CD4-positive, alpha-beta T cell (primary cell): ENCODE data around the gene FOXN1. TPM values are rescaled to one million over a fixed set of nuclear protein-coding genes. Genes with fewer than 3 reads are reported as not detected.

Experiments
- ATAC-seq: fragments of 200-7000 bp; cut with Tn5 transposase; one replicate; pipeline ENCODE4 v1.10.0; 2022; ENCODE audit warnings: mild to moderate bottlenecking; ENCODE audit not compliant: poor library complexity
- CTCF ChIA-PET: fragments of 350-600 bp; sonication (Branson Sonifier 250); formaldehyde crosslinking; loops from one replicate; lab custom pipeline; 2021; ENCODE audit warnings: antibody characterized with exemption, inconsistent platforms; lab: Charles Lee
- POLR2A ChIA-PET: fragments of 350-600 bp; sonication (Branson Sonifier 250); formaldehyde crosslinking; loops from one replicate; lab custom pipeline; 2021; ENCODE audit warnings: antibody characterized with exemption, inconsistent platforms; lab: Charles Lee
- DNase-seq, 14 experiments: peaks; one replicate each; pipeline ENCODE4 v3.0.0-alpha.2; 2013 to 2020; ENCODE audit warnings: mixed read lengths in 2 of 14
- H3K27ac ChIP-seq, 2 donors: one replicate each; pipeline versions ENCODE4 v1.5.1 to v1.7.0; 2013; ENCODE audit warnings: low read length in 2 of 2, low read depth in 1 of 2, mild to moderate bottlenecking in 1 of 2
- H3K27me3 ChIP-seq, 2 experiments: 1 replicate in 1 of 2; 2 replicates in 1 of 2; pipeline versions ENCODE4 v1.6.1 to v1.7.0; 2013; ENCODE audit warnings: low read length in 2 of 2, control low read depth in 1 of 2, mild to moderate bottlenecking in 1 of 2, moderate library complexity in 1 of 2; ENCODE audit not compliant: insufficient read depth in 2 of 2, control insufficient read depth in 1 of 2
- H3K36me3 ChIP-seq: one replicate; pipeline ENCODE4 v1.6.1; 2013; ENCODE audit warnings: low read length, control low read depth; ENCODE audit not compliant: insufficient read depth
- H3K4me1 ChIP-seq: one replicate; pipeline ENCODE4 v1.6.1; 2013; ENCODE audit warnings: low read length, control low read depth; ENCODE audit not compliant: insufficient read depth
- H3K4me3 ChIP-seq: one replicate; pipeline ENCODE4 v1.5.1; 2013; ENCODE audit warnings: mild to moderate bottlenecking, low read length, moderate library complexity
- H3K9me3 ChIP-seq, 2 experiments: 1 replicate in 1 of 2; 2 replicates in 1 of 2; pipeline versions ENCODE4 v1.6.1 to v1.7.0; 2013; ENCODE audit warnings: low read length in 2 of 2, mild to moderate bottlenecking in 2 of 2, control low read depth in 1 of 2, moderate library complexity in 1 of 2; ENCODE audit not compliant: control insufficient read depth in 1 of 2, insufficient read depth in 1 of 2
- H3K27ac Mint-ChIP-seq: one replicate; pipeline ENCODE4 v1.8.0; 2020; ENCODE audit warnings: mixed read lengths
- H3K27me3 Mint-ChIP-seq: one replicate; pipeline ENCODE4 v1.8.0; 2021; ENCODE audit warnings: mixed read lengths
- H3K36me3 Mint-ChIP-seq: one replicate; pipeline ENCODE4 v1.8.0; 2021; ENCODE audit warnings: low read depth, mixed read lengths
- H3K4me1 Mint-ChIP-seq: one replicate; pipeline ENCODE4 v1.8.0; 2021; ENCODE audit warnings: low read depth, mixed read lengths
- H3K4me3 Mint-ChIP-seq: one replicate; pipeline ENCODE4 v1.8.0; 2020; ENCODE audit warnings: mild to moderate bottlenecking, mixed read lengths
- H3K9me3 Mint-ChIP-seq: one replicate; pipeline ENCODE4 v1.8.0; 2020; ENCODE audit warnings: mixed read lengths
- CTCF ChIP-seq: fragments of 200-600 bp; IDR thresholded peaks from one replicate; pipeline ENCODE4 v1.8.0; 2022; ENCODE audit warnings: antibody characterized with exemption, mild to moderate bottlenecking
- intact Hi-C, 2 experiments: fragments of 100-400 bp; cut with DNase I in 1 of 2; cut with micrococcal nuclease in 1 of 2; formaldehyde crosslinking; loops; one replicate each; pipeline versions ENCODE4 v1.15.1 to v1.9.0; 2023 to 2025; cut with DNase I, micrococcal nuclease
- total RNA-seq, 174 experiments: library from RNA in 2 of 174; stranded (reverse) in 2 of 174; gene quantifications; one replicate each; pipeline ENCODE4 v1.2.3 and lab custom pipeline; 2021 to 2026

The FOXN1 gene
- total RNA-seq, 2 experiments from 2014 or later, result not detected

DNA sequence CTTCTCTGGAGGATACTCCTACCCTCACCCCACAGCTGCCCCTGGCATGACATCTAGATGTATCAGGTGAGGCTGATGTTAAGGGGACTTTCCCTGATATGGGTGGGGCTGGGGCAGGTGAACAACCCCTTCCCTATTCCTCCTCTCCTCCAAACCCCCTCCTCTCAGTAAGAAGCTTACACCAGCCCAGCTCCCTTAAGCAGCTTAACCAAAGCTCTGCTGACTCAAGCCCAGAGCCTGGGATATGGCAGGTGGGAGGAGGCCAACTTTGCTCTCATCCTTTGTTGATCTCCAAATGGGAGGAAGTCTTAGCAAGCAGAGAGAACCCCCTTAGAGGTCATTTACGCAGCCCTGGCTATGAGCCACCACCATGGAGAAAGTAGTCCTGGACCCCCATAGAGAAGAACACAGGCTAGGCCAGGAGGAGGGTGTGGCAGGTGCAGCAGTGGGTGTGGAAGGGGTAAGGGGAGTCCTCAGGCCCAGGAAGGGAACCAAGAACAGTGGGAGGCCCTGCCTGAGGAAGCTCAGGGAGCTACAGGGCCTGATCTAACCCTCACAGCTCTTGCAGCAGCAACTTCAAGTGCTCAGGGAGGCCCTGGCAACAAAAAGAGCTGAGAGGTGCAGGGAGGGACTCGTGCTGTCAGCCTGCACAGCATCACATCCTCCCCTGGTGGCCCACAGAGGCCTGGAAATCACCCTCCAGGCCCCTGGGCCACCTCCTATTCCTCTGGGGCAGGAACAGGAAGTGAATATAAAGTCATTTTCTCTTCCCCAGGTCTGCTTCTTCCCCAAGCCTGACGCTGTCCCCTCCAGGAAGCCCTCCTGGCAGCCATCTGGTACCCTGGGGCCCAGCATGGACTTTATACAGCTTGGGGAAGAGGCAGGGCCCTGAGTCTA lies 43.3 kb downstream of the FOXN1 start:
- peak; percentile 83 for ATAC-seq
- no peak for TF ChIP-seq CTCF
- CTCF ChIA-PET, result interaction anchor here (0.9 to 1.3 kb wide), 4 partner anchors 22 to 50 kb away, joined by 3 to 4 read pairs (median 4); partner anchors contain the start of genes ALDOC and PIGS
- Mint-ChIP-seq H3K36me3 (peaks cover 31% of the 10 kb centered on the region), H3K4me3 (peak overlapping the region; percentile 76), H3K27ac (peak overlapping the region; percentile 93), H3K9me3 (no peaks in the 10 kb centered on the region), H3K4me1 (peaks cover 55% of the 10 kb centered on the region), H3K27me3 (no peaks in the 10 kb centered on the region)
- no peak overlapping the region for H3K4me3 ChIP-seq
- intact Hi-C loops, result loop anchor here (1.0 to 10.0 kb wide), 7 partner anchors 21 to 165 kb away; partner anchors contain the start of genes SPAG5 (in 2 of the 2), PIGS (in 1 of the 2) and RSKR (in 1 of the 2)
- POLR2A ChIA-PET, result interaction anchor here (0.6 to 7.4 kb wide), 6 partner anchors 16 to 162 kb away, joined by 3 to 63 read pairs (median 5); partner anchors contain the start of genes ALDOC, PIGS, PROCA1 and SPAG5
- H3K9me3 ChIP-seq, result no peaks in the 10 kb centered on the region
- no peaks in the 10 kb centered on the region for H3K27me3 ChIP-seq
- peaks cover 59% of the 10 kb centered on the region for H3K4me1 ChIP-seq
- peaks cover 31% of the 10 kb centered on the region for H3K36me3 ChIP-seq
- peak; percentile 25 to 92 (median 55) for DNase-seq
- H3K27ac ChIP-seq, result peak overlapping the region; percentile 76 to 94

DNA sequence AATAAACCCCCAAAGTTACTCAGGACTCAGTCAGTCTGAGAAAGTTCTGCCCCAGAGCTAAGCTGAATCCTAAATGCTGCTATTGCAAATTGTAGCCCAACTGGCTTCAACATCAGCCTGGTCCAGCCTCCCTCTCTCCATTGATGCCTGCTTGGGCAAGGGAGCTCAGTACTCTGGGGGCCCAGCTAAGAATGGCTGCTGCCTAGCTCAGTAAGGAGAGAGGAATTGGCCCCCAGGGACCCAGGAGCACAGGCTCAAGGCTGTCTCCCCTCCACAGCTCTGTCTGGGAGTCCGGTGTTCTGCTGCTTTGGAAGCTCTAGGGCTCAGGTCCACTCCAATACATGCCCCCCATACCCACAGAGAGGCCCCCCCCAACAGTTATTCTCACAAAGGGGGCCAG lies 44.7 kb downstream of the FOXN1 start:
- H3K36me3 Mint-ChIP-seq, result peaks cover 44% of the 10 kb centered on the region
- H3K9me3 ChIP-seq, result no peaks in the 10 kb centered on the region
- H3K27me3 ChIP-seq, result no peaks in the 10 kb centered on the region
- intact Hi-C loops, result loop anchor here in 1 of 2 experiments (1.0 kb wide), 1 partner anchor 48 kb away; the partner anchor contains the start of gene SPAG5
- TF ChIP-seq CTCF, result no peak
- no peaks in the 10 kb centered on the region for H3K27me3 Mint-ChIP-seq
- no peak overlapping the region for H3K4me3 ChIP-seq
- DNase-seq (peak in 1 of 14 experiments; percentile 19), ATAC-seq (no peak)
- H3K4me3 Mint-ChIP-seq, result peak overlapping the region; percentile 94
- peak overlapping the region; percentile 76 to 94 for H3K27ac ChIP-seq
- CTCF ChIA-PET, result no interaction called here
- peak overlapping the region; percentile 93 for H3K27ac Mint-ChIP-seq
- H3K4me1 Mint-ChIP-seq, result peaks cover 55% of the 10 kb centered on the region
- POLR2A ChIA-PET, result interaction anchor here (0.8 to 7.4 kb wide), 5 partner anchors 21 to 161 kb away, joined by 3 to 63 read pairs (median 5); partner anchors contain the start of genes ALDOC, BLTP2, PIGS and PROCA1
- H3K4me1 ChIP-seq, result peaks cover 59% of the 10 kb centered on the region
- H3K9me3 Mint-ChIP-seq, result no peaks in the 10 kb centered on the region
- H3K36me3 ChIP-seq, result peaks cover 44% of the 10 kb centered on the region

DNA sequence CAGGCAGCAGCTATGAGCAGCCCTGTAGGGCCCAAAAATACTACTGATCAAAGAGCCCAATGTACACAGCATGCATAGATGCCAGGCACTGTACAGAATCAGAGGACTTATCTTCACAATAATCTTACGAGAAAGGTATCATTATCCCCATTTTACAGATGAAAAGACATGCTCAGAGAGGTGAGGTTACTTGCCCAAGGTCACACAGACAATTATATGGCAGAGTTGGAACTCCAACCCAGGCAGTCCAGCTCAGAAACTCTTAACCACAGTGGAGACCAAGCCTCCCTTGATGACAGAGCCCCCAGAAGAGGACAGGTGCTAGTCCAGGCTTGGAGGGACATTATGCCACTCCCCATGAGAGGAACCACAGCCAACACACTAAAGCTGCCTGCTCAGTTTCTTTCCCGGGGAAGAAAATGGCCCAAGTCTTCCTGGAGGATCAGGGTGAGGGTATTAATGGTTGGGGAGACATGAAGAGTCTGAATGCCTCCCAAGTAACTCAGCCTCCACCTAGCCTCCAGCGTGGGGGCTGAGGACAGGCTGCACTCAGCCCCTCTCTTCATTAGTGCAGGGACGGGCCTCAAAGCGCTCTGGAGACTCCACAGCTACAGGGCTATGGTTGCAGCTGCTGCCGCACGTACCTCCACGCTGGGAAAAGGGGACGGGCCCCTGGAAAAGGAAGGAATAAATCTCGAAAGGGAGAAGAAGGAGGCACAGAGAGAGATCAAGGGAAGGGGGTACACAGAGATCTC lies 45.5 kb downstream of the FOXN1 start:
- Mint-ChIP-seq H3K4me1 (peaks cover 55% of the 10 kb centered on the region), H3K4me3 (peak overlapping the region; percentile 94), H3K36me3 (peaks cover 52% of the 10 kb centered on the region), H3K27ac (peak overlapping the region; percentile 93), H3K27me3 (no peaks in the 10 kb centered on the region), H3K9me3 (no peaks in the 10 kb centered on the region)
- Histone ChIP-seq H3K9me3 (no peaks in the 10 kb centered on the region), H3K4me3 (peak overlapping the region; percentile 54), H3K27me3 (no peaks in the 10 kb centered on the region), H3K27ac (peak overlapping the region; percentile 48 to 76), H3K36me3 (peaks cover 44% of the 10 kb centered on the region), H3K4me1 (peaks cover 59% of the 10 kb centered on the region)
- CTCF ChIA-PET, result interaction anchor here (0.9 kb wide), 1 partner anchor 11 kb away, joined by 4 read pairs; no protein-coding TSS in a partner anchor
- TF ChIP-seq CTCF, result no peak
- intact Hi-C loops, result loop anchor here (1.0 to 2.0 kb wide), 3 partner anchors 20 to 25 kb away; partner anchors contain the start of genes ALDOC (in 2 of the 2) and PIGS (in 1 of the 2)
- POLR2A ChIA-PET, result interaction anchor here (1.3 to 7.4 kb wide), 4 partner anchors 20 to 93 kb away, joined by 4 to 63 read pairs (median 8); partner anchors contain the start of genes ALDOC, BLTP2 and PIGS
- DNase-seq, result peak in 2 of 14 experiments; percentile 22 to 38
- no peak for ATAC-seq
